Natural killer cell treated with Interleukin-12 subunit alpha and Interleukin-12 subunit beta and Interleukin-15 and Interleukin-18, amount 100 ng/mL, for 72 hours (primary cell): ENCODE measurements around the gene KIF20B. TPM values are rescaled to one million over a fixed set of nuclear protein-coding genes. Genes with fewer than 3 reads are reported as not detected.
"Not testable (repeated sequence)": the region's sequence is repeated elsewhere in the genome, so short reads cannot be mapped to it uniquely, and the experiment has no call there.

Experiments used
- ATAC-seq, 2 donors: fragments of 150-1000 bp; cut with Tn5 transposase in 1 of 2; sonication (Bioruptor Pico), chemical (Tn5 transposase) in 1 of 2; 2 replicates each; pipeline ENCODE4 v1.10.0; 2021
- DNase-seq: peaks from one replicate; pipeline ENCODE4 v3.0.0; 2022; ENCODE audit warnings: low spot score
- H3K27ac Mint-ChIP-seq, 2 donors: 1 replicate in 1 of 2; 2 replicates in 1 of 2; pipeline ENCODE4 v1.8.0; 2022; ENCODE audit warnings: mixed read lengths in 2 of 2, mild to moderate bottlenecking in 1 of 2, moderate library complexity in 1 of 2
- H3K27me3 Mint-ChIP-seq, 2 donors: 1 replicate in 1 of 2; 2 replicates in 1 of 2; pipeline ENCODE4 v1.8.0; 2022; ENCODE audit warnings: mixed read lengths in 2 of 2
- H3K36me3 Mint-ChIP-seq: one replicate; pipeline ENCODE4 v1.8.0; 2022; ENCODE audit warnings: mixed read lengths
- H3K4me1 Mint-ChIP-seq, 2 donors: 1 replicate in 1 of 2; 2 replicates in 1 of 2; pipeline ENCODE4 v1.8.0; 2022; ENCODE audit warnings: low read depth in 2 of 2, mixed read lengths in 2 of 2, mild to moderate bottlenecking in 1 of 2
- H3K4me3 Mint-ChIP-seq: one replicate; pipeline ENCODE4 v1.8.0; 2022; ENCODE audit warnings: mixed read lengths
- H3K9me3 Mint-ChIP-seq: 2 replicates; pipeline ENCODE4 v1.8.0; 2022; ENCODE audit warnings: mixed read lengths
- total RNA-seq, 2 donors: library from RNA; stranded (reverse); gene quantifications; one replicate each; pipeline ENCODE4 v1.2.3, GENCODE V29; 2022

Gene KIF20B
- total RNA-seq, 2 donors from 2014 or later: 31.5 to 62.4 TPM

DNA sequence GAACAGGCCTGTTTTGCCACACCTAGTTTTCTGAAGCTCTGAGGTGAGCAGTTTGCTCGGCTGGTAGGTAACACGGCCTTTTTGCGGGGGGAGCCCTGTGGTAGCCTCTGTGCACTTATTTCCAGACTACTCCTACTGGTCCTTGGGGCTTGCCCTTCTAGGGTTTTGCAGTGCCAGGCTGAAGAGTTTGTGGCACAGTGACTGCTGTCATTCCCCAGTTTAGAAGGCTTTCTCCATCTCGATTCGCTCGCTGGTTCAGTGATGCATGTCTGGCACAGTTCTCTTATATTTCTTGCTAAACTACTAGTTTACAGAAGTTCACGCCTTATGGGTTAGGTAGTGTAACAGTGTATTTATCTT lies 711 bp downstream of the KIF20B start:
- no peaks in the 10 kb centered on the region for H3K27me3 Mint-ChIP-seq
- H3K4me1 Mint-ChIP-seq: peaks cover 25 to 34% of the 10 kb centered on the region in 2 donors
- peak overlapping the region; percentile 98 for H3K4me3 Mint-ChIP-seq
- DNase-seq (no peak), ATAC-seq (no peak)
- peak overlapping the region; percentile 96 to 97 for H3K27ac Mint-ChIP-seq
- peaks cover 8% of the 10 kb centered on the region for H3K36me3 Mint-ChIP-seq
- H3K9me3 Mint-ChIP-seq: no peaks in the 10 kb centered on the region

DNA sequence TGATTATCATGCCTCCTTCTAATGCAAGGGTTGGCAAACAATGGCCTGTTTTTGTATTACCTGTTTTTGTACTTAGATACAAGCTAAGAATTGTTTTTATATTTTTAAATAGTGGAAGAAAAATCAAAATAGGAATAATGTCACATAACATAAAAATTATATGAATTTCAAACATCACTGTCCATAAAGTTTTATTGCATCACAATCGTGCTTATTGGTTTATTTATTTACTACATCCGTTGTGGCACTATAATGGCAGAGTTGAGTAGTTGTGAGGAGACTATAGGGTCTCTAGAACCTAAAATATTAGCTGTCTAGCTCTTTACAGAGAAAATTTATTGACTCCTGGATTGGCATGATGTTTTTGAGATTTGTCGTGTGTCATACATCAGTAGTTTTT lies 4.1 kb downstream of the KIF20B start:
- ATAC-seq (no peak), DNase-seq (no peak)
- peaks cover 22 to 32% of the 10 kb centered on the region in 2 donors for H3K4me1 Mint-ChIP-seq
- H3K36me3 Mint-ChIP-seq: peaks cover 8% of the 10 kb centered on the region
- no peak overlapping the region for H3K4me3 Mint-ChIP-seq
- H3K9me3 Mint-ChIP-seq: no peaks in the 10 kb centered on the region
- no peak overlapping the region for H3K27ac Mint-ChIP-seq
- no peaks in the 10 kb centered on the region for H3K27me3 Mint-ChIP-seq

GRCh38 chr10:89706011-89706410 lies 4.6 kb downstream of the KIF20B start:
- Mint-ChIP-seq H3K4me3 (no peak overlapping the region), H3K4me1 (peaks cover 17 to 27% of the 10 kb centered on the region in 2 donors), H3K9me3 (no peaks in the 10 kb centered on the region), H3K36me3 (peaks cover 8% of the 10 kb centered on the region), H3K27ac (peak overlapping the region in 1 of 2 donors; percentile 60), H3K27me3 (no peaks in the 10 kb centered on the region)
- ATAC-seq (no peak), DNase-seq (no peak)

- Mint-ChIP-seq H3K27me3 (no peaks in the 10 kb centered on the region), H3K4me1 (peaks cover 7 to 18% of the 10 kb centered on the region in 2 donors), H3K9me3 (no peaks in the 10 kb centered on the region), H3K4me3 (no peak overlapping the region), H3K27ac (peak overlapping the region in 1 of 2 donors; percentile 53), H3K36me3 (peaks cover 12% of the 10 kb centered on the region)
- ATAC-seq: no peak
- no peak for DNase-seq
Measured at GRCh38 chr10:89707372-89707771, 6.0 kb downstream of the KIF20B start.

DNA sequence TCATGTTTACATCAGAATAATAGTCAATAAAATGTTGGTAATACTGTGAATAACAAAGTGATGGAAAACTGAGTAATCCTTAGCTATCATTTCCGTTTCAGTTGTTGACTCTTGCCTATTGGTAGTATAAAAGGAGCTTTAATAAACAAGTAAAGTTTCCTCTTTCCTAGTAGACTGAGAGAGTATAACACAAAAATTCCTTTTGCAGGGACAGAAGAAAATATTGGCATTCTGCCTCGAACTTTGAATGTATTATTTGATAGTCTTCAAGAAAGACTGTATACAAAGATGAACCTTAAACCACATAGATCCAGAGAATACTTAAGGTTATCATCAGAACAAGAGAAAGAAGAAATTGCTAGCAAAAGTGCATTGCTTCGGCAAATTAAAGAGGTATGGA lies 9.4 kb downstream of the KIF20B start:
- Mint-ChIP-seq H3K27ac (no peak overlapping the region), H3K4me1 (peaks cover 4 to 8% of the 10 kb centered on the region in 2 donors), H3K27me3 (no peaks in the 10 kb centered on the region), H3K36me3 (peaks cover 14% of the 10 kb centered on the region), H3K9me3 (no peaks in the 10 kb centered on the region), H3K4me3 (no peak overlapping the region)
- DNase-seq: no peak
- no peak for ATAC-seq

DNA sequence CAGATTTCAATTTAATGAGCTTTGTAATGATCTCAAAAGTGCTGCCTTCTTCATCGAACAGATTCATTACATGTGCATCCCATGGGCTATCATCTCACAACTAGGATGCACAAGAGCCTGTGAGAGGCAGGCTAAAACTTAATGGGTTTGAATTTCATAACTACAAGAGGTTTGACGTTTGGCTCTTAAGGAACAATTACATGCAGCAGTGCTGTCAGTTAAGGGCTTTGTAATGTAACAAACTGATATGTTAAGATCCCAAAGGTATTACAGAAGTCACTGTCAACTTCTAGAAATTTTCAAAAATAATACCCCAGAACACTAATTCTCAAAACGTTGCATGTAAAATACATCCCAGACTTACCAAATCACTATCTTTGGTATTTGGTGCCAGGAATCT lies 33.2 kb downstream of the KIF20B start:
- no peaks in the 10 kb centered on the region for H3K9me3 Mint-ChIP-seq
- H3K36me3 Mint-ChIP-seq: peaks cover 19% of the 10 kb centered on the region
- H3K27me3 Mint-ChIP-seq: no peaks in the 10 kb centered on the region
- DNase-seq: no peak
- H3K4me3 Mint-ChIP-seq: no peak overlapping the region
- ATAC-seq: no peak
- H3K4me1 Mint-ChIP-seq: no peaks in the 10 kb centered on the region
- H3K27ac Mint-ChIP-seq: no peak overlapping the region

GRCh38 chr10:89738551-89739209 lies 37.3 kb downstream of the KIF20B start:
- no peaks in the 10 kb centered on the region for H3K9me3 Mint-ChIP-seq
- peak overlapping the region; percentile 39 for H3K4me3 Mint-ChIP-seq
- H3K36me3 Mint-ChIP-seq: peaks cover 13% of the 10 kb centered on the region
- ATAC-seq: no peak
- no peak for DNase-seq
- no peaks in the 10 kb centered on the region for H3K4me1 Mint-ChIP-seq
- H3K27ac Mint-ChIP-seq: peak overlapping the region in 1 of 2 donors; percentile 4
- H3K27me3 Mint-ChIP-seq: no peaks in the 10 kb centered on the region

GRCh38 chr10:89741126-89741762 lies 39.9 kb downstream of the KIF20B start:
- no peak for ATAC-seq
- H3K36me3 Mint-ChIP-seq: peaks cover 13% of the 10 kb centered on the region
- no peaks in the 10 kb centered on the region for H3K9me3 Mint-ChIP-seq
- no peak overlapping the region for H3K27ac Mint-ChIP-seq
- H3K4me1 Mint-ChIP-seq: no peaks in the 10 kb centered on the region
- H3K27me3 Mint-ChIP-seq: no peaks in the 10 kb centered on the region
- DNase-seq: no peak
- no peak overlapping the region for H3K4me3 Mint-ChIP-seq

- Mint-ChIP-seq H3K4me1 (no peaks in the 10 kb centered on the region), H3K4me3 (no peak overlapping the region), H3K36me3 (no peaks in the 10 kb centered on the region), H3K27ac (no peak overlapping the region), H3K27me3 (no peaks in the 10 kb centered on the region), H3K9me3 (no peaks in the 10 kb centered on the region)
- ATAC-seq: no peak
- no peak for DNase-seq
Measured at GRCh38 chr10:89744026-89744425, 42.6 kb downstream of the KIF20B start.

GRCh38 chr10:89745903-89746302 lies 44.5 kb downstream of the KIF20B start:
- ATAC-seq (no peak), DNase-seq (no peak)
- H3K4me3 Mint-ChIP-seq: no peak overlapping the region
- H3K27me3 Mint-ChIP-seq: no peaks in the 10 kb centered on the region
- H3K27ac Mint-ChIP-seq: no peak overlapping the region
- H3K9me3 Mint-ChIP-seq: no peaks in the 10 kb centered on the region
- H3K4me1 Mint-ChIP-seq: no peaks in the 10 kb centered on the region
- no peaks in the 10 kb centered on the region for H3K36me3 Mint-ChIP-seq

GRCh38 chr10:89750441-89750840 lies 49.1 kb downstream of the KIF20B start:
- DNase-seq (no peak), ATAC-seq (no peak)
- no peak overlapping the region for H3K27ac Mint-ChIP-seq
- no peaks in the 10 kb centered on the region for H3K27me3 Mint-ChIP-seq
- H3K4me3 Mint-ChIP-seq: no peak overlapping the region
- no peaks in the 10 kb centered on the region for H3K4me1 Mint-ChIP-seq
- no peaks in the 10 kb centered on the region for H3K9me3 Mint-ChIP-seq
- H3K36me3 Mint-ChIP-seq: no peaks in the 10 kb centered on the region

- peaks cover 7% of the 10 kb centered on the region for H3K36me3 Mint-ChIP-seq
- H3K4me3 Mint-ChIP-seq: no peak overlapping the region
- H3K27ac Mint-ChIP-seq: no peak overlapping the region
- H3K4me1 Mint-ChIP-seq: peaks cover 0 to 4% of the 10 kb centered on the region in 2 donors
- H3K27me3 Mint-ChIP-seq: no peaks in the 10 kb centered on the region
- H3K9me3 Mint-ChIP-seq: no peaks in the 10 kb centered on the region
- ATAC-seq: no peak
- DNase-seq: no peak
Measured at GRCh38 chr10:89755374-89755773, 54.0 kb downstream of the KIF20B start.

DNA sequence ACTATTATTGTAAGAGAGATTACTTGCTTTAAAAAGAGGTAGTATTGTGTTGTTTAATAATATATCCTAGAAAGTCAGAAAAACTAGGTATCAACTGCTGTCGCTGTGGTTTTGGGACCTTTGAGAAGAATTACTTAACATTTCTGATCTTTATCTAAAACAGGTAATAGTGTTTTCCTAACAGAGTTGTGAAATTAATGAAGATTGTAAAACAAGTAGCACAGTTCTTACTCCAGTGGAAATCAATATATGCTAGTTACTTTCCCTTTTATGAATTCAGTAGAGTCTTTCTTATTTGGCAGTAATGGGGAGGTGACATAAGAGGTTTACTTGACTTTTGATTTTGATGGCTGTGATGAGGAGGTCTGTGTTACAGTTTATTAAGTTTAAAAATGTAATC lies 58.1 kb downstream of the KIF20B start:
- Mint-ChIP-seq H3K4me1 (peaks cover 0 to 4% of the 10 kb centered on the region in 2 donors), H3K36me3 (peaks cover 18% of the 10 kb centered on the region), H3K27ac (no peak overlapping the region), H3K9me3 (no peaks in the 10 kb centered on the region), H3K27me3 (no peaks in the 10 kb centered on the region), H3K4me3 (no peak overlapping the region)
- ATAC-seq (no peak), DNase-seq (no peak)

DNA sequence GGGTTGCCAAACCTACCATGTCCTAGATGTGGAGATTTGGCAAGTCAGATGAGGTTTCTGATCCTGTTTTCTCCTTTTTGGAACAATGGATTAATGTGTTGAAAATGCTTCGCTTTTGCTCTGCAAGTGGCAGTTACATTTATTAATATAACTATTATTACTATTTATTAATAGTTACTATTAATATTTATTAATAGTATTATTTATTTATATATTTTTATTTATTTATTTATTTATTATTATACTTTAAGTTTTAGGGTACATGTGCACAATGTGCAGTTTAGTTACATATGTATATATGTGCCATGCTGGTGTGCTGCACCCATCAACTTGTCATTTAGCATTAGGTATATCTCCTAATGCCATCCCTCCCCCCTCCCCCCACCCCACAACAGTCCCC lies 62.3 kb downstream of the KIF20B start:
- not testable (repeated sequence) for H3K4me1 Mint-ChIP-seq, H3K27ac Mint-ChIP-seq, H3K9me3 Mint-ChIP-seq, H3K4me3 Mint-ChIP-seq, ATAC-seq, DNase-seq, H3K27me3 Mint-ChIP-seq
- peaks cover 32% of the 10 kb centered on the region for H3K36me3 Mint-ChIP-seq
